NCI-H748 treated with DMSO at 0.1 percent for 48 hours (cell line): ENCODE results near the gene SOCS6.
"Not testable (repeated sequence)": the region's sequence is repeated elsewhere in the genome, so short reads cannot be mapped to it uniquely, and the experiment has no call there.

Source experiments
- DNase-seq: peaks from one replicate; lab custom pipeline; 2025; lab: John Stamatoyannopoulos, UW

Gene SOCS6

GRCh38 chr18:70322385-70322784, 33.5 kb downstream of the SOCS6 start:
- no peak for DNase-seq

GRCh38 chr18:70322928-70323327, 34.1 kb downstream of the SOCS6 start:
- no peak for DNase-seq

GRCh38 chr18:70324897-70325296, 36.1 kb downstream of the SOCS6 start:
- DNase-seq: no peak

- no peak for DNase-seq
Observed at GRCh38 chr18:70326255-70326654, 37.4 kb downstream of the SOCS6 start.

- DNase-seq: no peak
Observed at GRCh38 chr18:70328169-70328568, 39.3 kb downstream of the SOCS6 start.

- no peak for DNase-seq
Observed at GRCh38 chr18:70329071-70329470, 40.2 kb downstream of the SOCS6 start.

- no peak for DNase-seq
Observed at GRCh38 chr18:70330887-70331286, 42.0 kb downstream of the SOCS6 start.

GRCh38 chr18:70331456-70332097, 42.7 kb downstream of the SOCS6 start:
- no peak for DNase-seq

GRCh38 chr18:70332694-70333093, 43.8 kb downstream of the SOCS6 start:
- no peak for DNase-seq

- no peak for DNase-seq
Observed at GRCh38 chr18:70333316-70333715, 44.5 kb downstream of the SOCS6 start.

GRCh38 chr18:70333757-70334156, 44.9 kb downstream of the SOCS6 start:
- no peak for DNase-seq

GRCh38 chr18:70334264-70334663, 45.4 kb downstream of the SOCS6 start:
- no peak for DNase-seq

GRCh38 chr18:70334728-70335329, 46.0 kb downstream of the SOCS6 start:
- no peak for DNase-seq

GRCh38 chr18:70335892-70336726, 47.3 kb downstream of the SOCS6 start:
- DNase-seq: no peak

- DNase-seq: no peak
Observed at GRCh38 chr18:70337139-70337972, 48.5 kb downstream of the SOCS6 start.

GRCh38 chr18:70338890-70339289, 50.0 kb downstream of the SOCS6 start:
- DNase-seq: no peak

GRCh38 chr18:70339915-70340314, 51.1 kb downstream of the SOCS6 start:
- no peak for DNase-seq

GRCh38 chr18:70348481-70348880, 59.6 kb downstream of the SOCS6 start:
- not testable (repeated sequence) for DNase-seq

- DNase-seq: no peak
Observed at GRCh38 chr18:70349316-70349715, 60.5 kb downstream of the SOCS6 start.

GRCh38 chr18:70354080-70354479, 65.2 kb downstream of the SOCS6 start:
- DNase-seq: no peak

- DNase-seq: no peak
Observed at GRCh38 chr18:70354771-70355170, 65.9 kb downstream of the SOCS6 start.
